ENCODE results near the gene SKAP1.

- TF ChIP-seq EZH2 (IDR thresholded peaks at IDR 0.05; ENCODE audit: insufficient read depth, low read length) (no peak), CTCF (IDR thresholded peaks at IDR 0.05; ENCODE audit: insufficient read depth, low read depth, low read length) (no peak)
These were observed 269.6 kb downstream of the SKAP1 start for GRCh38 chr17:48160177-48161081.
